GM08714 (cell line): ENCODE measurements around the gene PUS1.
"Not testable (repeated sequence)": the region's sequence is repeated elsewhere in the genome, so short reads cannot be mapped to it uniquely, and the experiment has no call there.

Experiments used
- H3K4me3 ChIP-seq: fragments of 200-500 bp; sonication (Bioruptor generic); 2 replicates; pipeline ENCODE4 v1.5.1; 2014; ENCODE audit warnings: mild to moderate bottlenecking, low read length, inconsistent platforms
- ZNF274 ChIP-seq: IDR thresholded peaks from 2 replicates; pipeline ENCODE4 v1.6.1; 2012; ENCODE audit warnings: mild to moderate bottlenecking, low read depth, low read length

PUS1 gene

DNA sequence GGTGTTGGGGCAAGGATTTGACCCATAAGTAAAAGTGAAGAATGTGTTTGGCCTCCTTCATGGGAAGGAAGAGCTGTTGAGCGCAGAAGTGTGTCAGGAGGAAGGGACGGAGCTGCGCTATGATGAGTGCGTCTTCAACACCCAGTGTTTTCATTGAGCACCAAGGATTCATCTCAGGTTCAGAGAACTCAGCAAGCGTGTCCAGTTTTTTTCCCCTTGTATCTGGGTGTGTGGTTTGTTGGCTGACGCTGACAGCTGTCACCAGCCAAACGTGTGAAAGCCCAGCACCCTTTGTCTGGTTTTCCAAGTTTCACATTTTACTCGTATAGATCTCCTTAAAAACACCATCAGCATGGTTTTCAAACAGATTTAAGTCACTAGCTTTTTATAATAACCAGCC lies 33.0 kb downstream of the PUS1 start:
- H3K4me3 ChIP-seq, result no peak overlapping the region
- no peak for TF ChIP-seq ZNF274

DNA sequence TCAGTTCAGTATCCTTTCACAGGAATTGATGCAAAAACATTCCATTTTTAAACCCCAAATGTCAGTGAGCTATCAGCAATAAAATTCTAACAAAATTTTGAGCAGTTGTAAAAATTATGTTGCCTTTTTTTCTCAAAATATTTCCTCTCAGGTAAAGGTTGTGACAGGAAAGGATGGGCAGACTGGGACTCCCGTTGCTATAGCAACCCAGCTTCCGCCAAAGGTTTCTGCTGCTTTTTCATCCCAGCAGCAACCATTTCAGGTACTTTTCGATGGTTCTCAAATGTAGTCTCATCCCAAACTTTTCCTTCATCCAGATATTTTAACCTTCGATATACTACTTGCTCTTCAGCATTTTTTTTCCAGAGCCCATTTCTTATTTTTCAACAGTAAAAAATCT lies 34.3 kb downstream of the PUS1 start:
- no peak overlapping the region for H3K4me3 ChIP-seq
- TF ChIP-seq ZNF274, result no peak

GRCh38 chr12:131965073-131965472 lies 36.0 kb downstream of the PUS1 start:
- TF ChIP-seq ZNF274, result no peak
- no peak overlapping the region for H3K4me3 ChIP-seq

DNA sequence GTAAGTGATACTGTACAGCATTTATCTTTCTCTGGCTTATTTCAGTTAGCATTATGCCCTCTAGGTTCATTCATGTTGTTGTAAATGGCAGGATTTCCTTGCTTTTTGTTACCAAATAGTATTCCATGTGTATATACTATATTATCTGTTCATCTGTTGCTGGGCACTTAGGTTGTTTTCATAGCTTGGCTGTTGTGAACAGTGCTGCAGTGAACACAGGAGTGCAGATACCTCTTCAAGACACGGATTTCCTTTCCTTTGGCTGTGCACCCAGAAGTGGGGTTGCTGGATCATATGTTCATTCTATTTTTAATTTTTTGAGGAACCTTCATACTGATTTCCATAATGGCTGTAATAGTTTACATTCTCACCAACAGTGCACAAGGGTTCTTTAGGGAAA lies 42.1 kb downstream of the PUS1 start:
- no peak overlapping the region for H3K4me3 ChIP-seq
- TF ChIP-seq ZNF274, result no peak

DNA sequence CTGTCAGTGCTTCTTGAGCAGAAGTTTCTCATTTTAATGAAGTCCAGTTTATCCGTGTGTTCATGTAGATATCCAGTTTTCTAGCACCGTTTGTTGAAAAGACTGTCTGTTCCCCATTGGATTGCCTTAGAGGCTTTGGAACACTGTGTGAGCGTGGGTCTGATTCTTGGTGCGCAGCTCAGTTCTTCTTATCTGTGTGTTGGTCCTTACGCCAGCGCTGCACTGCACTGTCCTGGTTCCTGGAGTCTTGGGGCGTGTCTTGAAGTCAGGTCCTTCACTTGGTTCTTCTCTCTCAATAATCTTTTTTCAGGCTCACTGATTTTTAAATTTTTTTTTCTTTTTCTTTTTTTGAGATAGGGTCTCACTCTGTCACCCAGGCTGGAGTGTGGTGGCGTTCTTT lies 46.2 kb downstream of the PUS1 start:
- no peak for TF ChIP-seq ZNF274
- no peak overlapping the region for H3K4me3 ChIP-seq

DNA sequence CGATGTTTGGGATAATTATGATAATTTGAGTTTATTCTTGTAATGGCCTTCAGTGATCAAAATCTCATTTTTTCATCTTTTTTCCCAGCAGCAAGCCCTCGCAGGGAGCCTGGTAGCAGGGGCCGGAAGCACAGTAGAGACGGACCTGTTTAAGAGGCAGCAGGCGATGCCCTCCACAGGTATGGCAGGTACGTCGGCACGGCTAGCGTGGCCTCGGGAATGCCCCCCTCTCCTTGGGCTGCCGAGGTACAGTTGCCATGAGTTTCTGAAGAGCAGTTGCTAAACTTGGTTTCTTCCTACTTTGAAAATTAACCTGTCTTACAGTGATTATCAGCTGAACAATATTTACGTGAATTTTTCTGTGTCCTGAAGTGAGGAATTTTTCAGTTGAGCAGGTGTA lies 50.5 kb downstream of the PUS1 start:
- no peak for TF ChIP-seq ZNF274
- no peak overlapping the region for H3K4me3 ChIP-seq

GRCh38 chr12:131980263-131980662 lies 51.2 kb downstream of the PUS1 start:
- no peak overlapping the region for H3K4me3 ChIP-seq
- TF ChIP-seq ZNF274, result no peak

DNA sequence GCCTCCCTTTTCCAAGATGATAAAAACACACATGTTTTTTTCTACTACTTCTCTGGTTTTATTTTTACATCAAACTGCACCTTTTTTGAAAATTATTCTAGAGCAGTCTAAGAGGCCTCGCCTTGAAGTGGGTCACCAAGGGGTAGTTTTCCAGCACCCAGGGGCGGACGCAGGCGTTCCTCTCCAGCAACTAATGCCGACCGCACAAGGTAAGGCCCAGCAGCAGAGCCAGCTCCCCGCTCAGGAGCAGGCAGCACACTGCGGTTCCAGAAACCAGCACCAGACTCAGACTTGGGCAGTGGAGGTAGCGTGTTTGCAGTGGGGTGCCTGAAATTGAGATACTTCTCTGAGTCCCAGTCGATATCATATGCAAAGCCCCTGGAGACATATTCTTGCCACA lies 52.3 kb downstream of the PUS1 start:
- no peak overlapping the region for H3K4me3 ChIP-seq
- TF ChIP-seq ZNF274, result no peak

DNA sequence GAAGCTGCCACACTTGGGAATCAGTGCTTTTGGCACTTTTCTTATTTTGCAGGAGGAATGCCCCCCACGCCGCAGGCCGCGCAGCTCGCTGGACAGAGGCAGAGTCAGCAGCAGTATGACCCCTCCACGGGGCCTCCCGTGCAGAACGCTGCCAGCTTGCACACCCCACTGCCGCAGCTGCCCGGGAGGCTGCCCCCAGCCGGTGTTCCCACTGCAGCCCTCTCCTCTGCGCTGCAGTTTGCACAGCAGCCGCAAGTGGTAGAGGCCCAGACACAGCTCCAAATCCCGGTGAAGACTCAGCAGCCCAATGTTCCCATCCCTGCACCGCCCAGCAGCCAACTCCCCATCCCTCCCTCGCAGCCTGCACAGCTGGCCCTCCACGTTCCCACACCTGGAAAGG lies 53.0 kb downstream of the PUS1 start:
- no peak for TF ChIP-seq ZNF274
- H3K4me3 ChIP-seq, result no peak overlapping the region

- no peak overlapping the region for H3K4me3 ChIP-seq
- no peak for TF ChIP-seq ZNF274
Observed at GRCh38 chr12:131983026-131983425, 54.0 kb downstream of the PUS1 start.

- TF ChIP-seq ZNF274, result no peak
- no peak overlapping the region for H3K4me3 ChIP-seq
Observed at GRCh38 chr12:131983554-131983953, 54.5 kb downstream of the PUS1 start.

DNA sequence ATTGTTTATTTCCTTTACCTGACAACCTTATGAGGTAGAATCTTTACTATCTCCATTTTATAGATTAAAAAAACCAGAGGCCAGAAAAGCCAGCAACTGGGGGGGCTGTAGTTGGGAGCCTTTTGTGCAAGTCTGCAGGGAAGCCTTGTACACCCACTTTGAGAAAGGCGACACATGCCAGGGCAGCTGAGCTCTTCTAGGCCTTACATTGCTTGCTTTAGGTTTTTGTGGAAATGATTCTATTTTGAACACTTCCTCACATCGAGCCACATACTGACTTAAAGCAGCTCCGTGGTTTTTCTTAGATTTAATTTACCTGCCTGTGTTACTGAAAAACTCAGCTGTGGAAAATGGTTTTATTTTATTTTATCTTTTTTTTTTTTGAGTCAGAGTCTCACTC lies 55.3 kb downstream of the PUS1 start:
- H3K4me3 ChIP-seq, result no peak overlapping the region
- TF ChIP-seq ZNF274, result no peak

- H3K4me3 ChIP-seq, result not testable (repeated sequence)
Observed at GRCh38 chr12:131985510-131985875, 56.4 kb downstream of the PUS1 start.

DNA sequence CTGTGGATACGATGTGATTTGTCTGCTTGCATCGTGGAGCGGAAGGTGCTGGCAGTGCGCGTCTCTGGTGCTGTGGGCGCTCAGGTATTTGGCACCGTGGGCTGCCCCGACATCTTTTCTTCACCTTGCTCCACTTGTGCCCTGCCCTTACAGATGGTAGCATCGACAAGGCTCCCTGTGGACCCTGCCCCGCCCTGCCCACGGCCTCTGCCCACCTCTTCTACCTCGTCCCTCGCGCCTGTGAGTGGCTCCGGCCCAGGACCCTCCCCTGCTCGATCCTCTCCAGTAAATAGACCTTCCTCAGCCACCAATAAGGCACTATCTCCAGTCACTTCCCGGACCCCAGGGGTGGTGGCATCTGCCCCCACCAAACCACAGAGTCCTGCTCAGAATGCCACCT lies 57.3 kb downstream of the PUS1 start:
- TF ChIP-seq ZNF274, result no peak
- no peak overlapping the region for H3K4me3 ChIP-seq

DNA sequence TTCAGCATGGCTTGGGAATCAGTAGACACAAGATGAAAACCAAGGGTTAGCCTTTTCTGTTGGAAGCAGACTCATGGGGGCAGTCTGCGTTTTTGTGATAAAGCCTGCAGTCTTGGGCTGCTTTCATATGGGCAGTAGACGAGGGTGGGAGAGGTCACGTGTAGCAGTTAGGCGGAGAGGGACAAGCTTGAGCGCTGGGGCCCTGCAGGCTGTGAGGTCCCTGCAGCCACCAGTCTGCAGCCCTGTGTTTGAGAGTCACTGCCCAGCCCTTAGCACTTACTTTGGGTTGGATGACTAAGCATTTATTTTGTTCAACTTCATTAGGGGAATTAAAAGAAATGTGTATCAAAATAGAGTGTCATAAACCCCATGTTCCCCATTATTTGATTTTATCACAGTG lies 57.8 kb downstream of the PUS1 start:
- no peak overlapping the region for H3K4me3 ChIP-seq
- TF ChIP-seq ZNF274, result no peak

- no peak for TF ChIP-seq ZNF274
- no peak overlapping the region for H3K4me3 ChIP-seq
Observed at GRCh38 chr12:131987552-131987951, 58.5 kb downstream of the PUS1 start.
